ENCODE measurements around the gene NQO2. TPM values are rescaled to one million over a fixed set of nuclear protein-coding genes. Genes with fewer than 3 reads are reported as not detected.

NQO2 gene
- total and polyA plus RNA-seq, 2 of the 13 experiments (the other 11 are each of a cell fraction or from before 2014, with no cell fraction given) = 32.2 to 56.5 TPM

DNA sequence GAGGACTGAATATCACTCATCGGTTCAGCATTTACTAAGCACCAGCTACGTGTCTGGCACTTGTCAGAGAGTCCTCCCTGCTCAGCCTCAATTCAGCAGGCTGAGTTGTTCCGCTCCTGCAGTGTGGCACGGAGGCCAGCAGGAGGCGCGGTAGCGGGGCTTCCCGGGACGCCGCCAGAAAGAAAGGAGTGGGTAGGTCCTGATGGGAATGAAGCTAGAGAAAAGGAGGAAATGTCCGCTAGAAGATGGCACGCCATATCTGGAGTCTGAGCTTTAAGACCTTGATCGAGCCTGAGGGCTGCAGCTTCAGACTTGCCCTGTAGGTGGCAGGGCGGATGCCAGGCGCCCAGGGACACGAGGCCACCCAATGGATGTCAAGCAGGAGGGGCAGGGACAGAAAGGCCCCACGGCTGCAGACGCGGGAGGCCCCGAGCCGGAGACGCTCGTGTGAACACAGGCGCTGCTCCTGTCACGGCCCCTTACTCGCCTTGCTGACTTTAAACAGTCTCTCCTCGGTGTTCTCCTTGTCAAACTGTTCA is 47.1 kb upstream of the NQO2 start (continued):
- peak; percentile 38 for TF ChIP-seq HNRNPLL (IDR thresholded peaks at IDR 0.05; ENCODE audit: low read depth, low read length, poor library complexity, severe bottlenecking)
- TF ChIP-seq, protein P1, sequence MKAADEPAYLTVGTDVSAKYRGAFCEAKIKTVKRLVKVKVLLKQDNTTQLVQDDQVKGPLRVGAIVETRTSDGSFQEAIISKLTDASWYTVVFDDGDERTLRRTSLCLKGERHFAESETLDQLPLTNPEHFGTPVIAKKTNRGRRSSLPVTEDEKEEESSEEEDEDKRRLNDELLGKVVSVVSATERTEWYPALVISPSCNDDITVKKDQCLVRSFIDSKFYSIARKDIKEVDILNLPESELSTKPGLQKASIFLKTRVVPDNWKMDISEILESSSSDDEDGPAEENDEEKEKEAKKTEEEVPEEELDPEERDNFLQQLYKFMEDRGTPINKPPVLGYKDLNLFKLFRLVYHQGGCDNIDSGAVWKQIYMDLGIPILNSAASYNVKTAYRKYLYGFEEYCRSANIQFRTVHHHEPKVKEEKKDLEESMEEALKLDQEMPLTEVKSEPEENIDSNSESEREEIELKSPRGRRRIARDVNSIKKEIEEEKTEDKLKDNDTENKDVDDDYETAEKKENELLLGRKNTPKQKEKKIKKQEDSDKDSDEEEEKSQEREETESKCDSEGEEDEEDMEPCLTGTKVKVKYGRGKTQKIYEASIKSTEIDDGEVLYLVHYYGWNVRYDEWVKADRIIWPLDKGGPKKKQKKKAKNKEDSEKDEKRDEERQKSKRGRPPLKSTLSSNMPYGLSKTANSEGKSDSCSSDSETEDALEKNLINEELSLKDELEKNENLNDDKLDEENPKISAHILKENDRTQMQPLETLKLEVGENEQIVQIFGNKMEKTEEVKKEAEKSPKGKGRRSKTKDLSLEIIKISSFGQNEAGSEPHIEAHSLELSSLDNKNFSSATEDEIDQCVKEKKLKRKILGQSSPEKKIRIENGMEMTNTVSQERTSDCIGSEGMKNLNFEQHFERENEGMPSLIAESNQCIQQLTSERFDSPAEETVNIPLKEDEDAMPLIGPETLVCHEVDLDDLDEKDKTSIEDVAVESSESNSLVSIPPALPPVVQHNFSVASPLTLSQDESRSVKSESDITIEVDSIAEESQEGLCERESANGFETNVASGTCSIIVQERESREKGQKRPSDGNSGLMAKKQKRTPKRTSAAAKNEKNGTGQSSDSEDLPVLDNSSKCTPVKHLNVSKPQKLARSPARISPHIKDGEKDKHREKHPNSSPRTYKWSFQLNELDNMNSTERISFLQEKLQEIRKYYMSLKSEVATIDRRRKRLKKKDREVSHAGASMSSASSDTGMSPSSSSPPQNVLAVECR (CRISPR knock-in tag; IDR thresholded peaks at IDR 0.05; ENCODE audit: borderline replicate concordance) = peak; percentile 79; the same call in 1 of the 2 replicates
- TF ChIP-seq, protein P2, sequence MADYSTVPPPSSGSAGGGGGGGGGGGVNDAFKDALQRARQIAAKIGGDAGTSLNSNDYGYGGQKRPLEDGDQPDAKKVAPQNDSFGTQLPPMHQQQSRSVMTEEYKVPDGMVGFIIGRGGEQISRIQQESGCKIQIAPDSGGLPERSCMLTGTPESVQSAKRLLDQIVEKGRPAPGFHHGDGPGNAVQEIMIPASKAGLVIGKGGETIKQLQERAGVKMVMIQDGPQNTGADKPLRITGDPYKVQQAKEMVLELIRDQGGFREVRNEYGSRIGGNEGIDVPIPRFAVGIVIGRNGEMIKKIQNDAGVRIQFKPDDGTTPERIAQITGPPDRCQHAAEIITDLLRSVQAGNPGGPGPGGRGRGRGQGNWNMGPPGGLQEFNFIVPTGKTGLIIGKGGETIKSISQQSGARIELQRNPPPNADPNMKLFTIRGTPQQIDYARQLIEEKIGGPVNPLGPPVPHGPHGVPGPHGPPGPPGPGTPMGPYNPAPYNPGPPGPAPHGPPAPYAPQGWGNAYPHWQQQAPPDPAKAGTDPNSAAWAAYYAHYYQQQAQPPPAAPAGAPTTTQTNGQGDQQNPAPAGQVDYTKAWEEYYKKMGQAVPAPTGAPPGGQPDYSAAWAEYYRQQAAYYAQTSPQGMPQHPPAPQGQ (CRISPR knock-in tag; IDR thresholded peaks at IDR 0.05; ENCODE audit: borderline replicate concordance) = no peak
- no peak for TF ChIP-seq MED8 (CRISPR knock-in tag; IDR thresholded peaks at IDR 0.05; ENCODE audit: insufficient replicate concordance)
- TF ChIP-seq, protein P3, sequence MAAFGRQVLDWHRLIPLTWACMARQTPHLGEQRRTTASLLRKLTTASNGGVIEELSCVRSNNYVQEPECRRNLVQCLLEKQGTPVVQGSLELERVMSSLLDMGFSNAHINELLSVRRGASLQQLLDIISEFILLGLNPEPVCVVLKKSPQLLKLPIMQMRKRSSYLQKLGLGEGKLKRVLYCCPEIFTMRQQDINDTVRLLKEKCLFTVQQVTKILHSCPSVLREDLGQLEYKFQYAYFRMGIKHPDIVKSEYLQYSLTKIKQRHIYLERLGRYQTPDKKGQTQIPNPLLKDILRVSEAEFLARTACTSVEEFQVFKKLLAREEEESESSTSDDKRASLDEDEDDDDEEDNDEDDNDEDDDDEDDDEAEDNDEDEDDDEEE (CRISPR knock-in tag; IDR thresholded peaks at IDR 0.05) = no peak
- TF ChIP-seq, protein P4, sequence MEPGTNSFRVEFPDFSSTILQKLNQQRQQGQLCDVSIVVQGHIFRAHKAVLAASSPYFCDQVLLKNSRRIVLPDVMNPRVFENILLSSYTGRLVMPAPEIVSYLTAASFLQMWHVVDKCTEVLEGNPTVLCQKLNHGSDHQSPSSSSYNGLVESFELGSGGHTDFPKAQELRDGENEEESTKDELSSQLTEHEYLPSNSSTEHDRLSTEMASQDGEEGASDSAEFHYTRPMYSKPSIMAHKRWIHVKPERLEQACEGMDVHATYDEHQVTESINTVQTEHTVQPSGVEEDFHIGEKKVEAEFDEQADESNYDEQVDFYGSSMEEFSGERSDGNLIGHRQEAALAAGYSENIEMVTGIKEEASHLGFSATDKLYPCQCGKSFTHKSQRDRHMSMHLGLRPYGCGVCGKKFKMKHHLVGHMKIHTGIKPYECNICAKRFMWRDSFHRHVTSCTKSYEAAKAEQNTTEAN (CRISPR knock-in tag; conservative IDR thresholded peaks at IDR 0.05) = no peak
- no peak for TF ChIP-seq TCF12 (IDR thresholded peaks at IDR 0.05)
- TF ChIP-seq TCF12 (CRISPR knock-in tag; IDR thresholded peaks at IDR 0.05) = no peak
- TF ChIP-seq CBX1 (IDR thresholded peaks at IDR 0.05; ENCODE audit: low read depth) = peak; percentile 31
- no peak for TF ChIP-seq ZNF460 (CRISPR knock-in tag; IDR thresholded peaks at IDR 0.05; ENCODE audit: borderline replicate concordance)
- no peak; the same call in 1 of the 2 replicates for TF ChIP-seq RCOR2 (CRISPR knock-in tag; IDR thresholded peaks at IDR 0.05)
- no peak for TF ChIP-seq SMARCE1 (IDR thresholded peaks at IDR 0.05; ENCODE audit: borderline replicate concordance)
- TF ChIP-seq, protein P5, sequence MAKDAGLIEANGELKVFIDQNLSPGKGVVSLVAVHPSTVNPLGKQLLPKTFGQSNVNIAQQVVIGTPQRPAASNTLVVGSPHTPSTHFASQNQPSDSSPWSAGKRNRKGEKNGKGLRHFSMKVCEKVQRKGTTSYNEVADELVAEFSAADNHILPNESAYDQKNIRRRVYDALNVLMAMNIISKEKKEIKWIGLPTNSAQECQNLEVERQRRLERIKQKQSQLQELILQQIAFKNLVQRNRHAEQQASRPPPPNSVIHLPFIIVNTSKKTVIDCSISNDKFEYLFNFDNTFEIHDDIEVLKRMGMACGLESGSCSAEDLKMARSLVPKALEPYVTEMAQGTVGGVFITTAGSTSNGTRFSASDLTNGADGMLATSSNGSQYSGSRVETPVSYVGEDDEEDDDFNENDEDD (CRISPR knock-in tag; IDR thresholded peaks at IDR 0.05; ENCODE audit: borderline replicate concordance) = peak; percentile 69; the same call in 1 of the 2 replicates
- TF ChIP-seq SAP130 (CRISPR knock-in tag; IDR thresholded peaks at IDR 0.05; ENCODE audit: low read depth) = peak; percentile 66
- TF ChIP-seq, protein P6, sequence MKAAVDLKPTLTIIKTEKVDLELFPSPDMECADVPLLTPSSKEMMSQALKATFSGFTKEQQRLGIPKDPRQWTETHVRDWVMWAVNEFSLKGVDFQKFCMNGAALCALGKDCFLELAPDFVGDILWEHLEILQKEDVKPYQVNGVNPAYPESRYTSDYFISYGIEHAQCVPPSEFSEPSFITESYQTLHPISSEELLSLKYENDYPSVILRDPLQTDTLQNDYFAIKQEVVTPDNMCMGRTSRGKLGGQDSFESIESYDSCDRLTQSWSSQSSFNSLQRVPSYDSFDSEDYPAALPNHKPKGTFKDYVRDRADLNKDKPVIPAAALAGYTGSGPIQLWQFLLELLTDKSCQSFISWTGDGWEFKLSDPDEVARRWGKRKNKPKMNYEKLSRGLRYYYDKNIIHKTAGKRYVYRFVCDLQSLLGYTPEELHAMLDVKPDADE (CRISPR knock-in tag; IDR thresholded peaks at IDR 0.05) = no peak
- no peak for TF ChIP-seq ZNF333 (CRISPR knock-in tag; IDR thresholded peaks at IDR 0.05; ENCODE audit: borderline replicate concordance)
